HepG2 (cell line): ENCODE data around the gene SBK1. TPM values are rescaled to one million over a fixed set of nuclear protein-coding genes. Genes with fewer than 3 reads are reported as not detected.

Source experiments
- BHLHE40 ChIP-seq: IDR thresholded peaks from 2 replicates; pipeline ENCODE4 v1.6.1; 2011; ENCODE audit warnings: low read length, improper control_type of control experiment
- CHCHD3 ChIP-seq: sonication (generic); formaldehyde crosslinking; IDR thresholded peaks from 2 replicates; pipeline ENCODE4 v1.8.0; 2022; ENCODE audit warnings: mild to moderate bottlenecking, missing genetic modification reagents, moderate library complexity
- CREB1 ChIP-seq, 2 experiments: fragments of 450-650 bp in 1 of 2; IDR thresholded peaks; 2 replicates each; pipeline ENCODE4 v1.6.1; 2016 to 2017; ENCODE audit warnings: control low read depth in 1 of 2, mild to moderate bottlenecking in 1 of 2, missing compliant biosample characterization in 1 of 2, missing genetic modification characterization in 1 of 2
- GABPB1 ChIP-seq: IDR thresholded peaks from 2 replicates; pipeline ENCODE4 v1.6.1; 2016; ENCODE audit warnings: mild to moderate bottlenecking, missing genetic modification reagents, moderate library complexity, missing compliant biosample characterization
- HMGA1 ChIP-seq: sonication (generic); formaldehyde crosslinking; conservative IDR thresholded peaks from 2 replicates; pipeline ENCODE4 v1.4.0; 2020; ENCODE audit warnings: missing genetic modification reagents
- KLF6 ChIP-seq: IDR thresholded peaks from 2 replicates; pipeline ENCODE4 v1.8.0; 2016; ENCODE audit warnings: missing biosample characterization, missing genetic modification reagents
- MXI1 ChIP-seq: IDR thresholded peaks from 3 replicates; pipeline ENCODE4 v1.6.1; 2012; ENCODE audit warnings: low read depth, low read length, inconsistent platforms, borderline replicate concordance
- MZF1 ChIP-seq: sonication (generic); formaldehyde crosslinking; IDR thresholded peaks from 2 replicates; pipeline ENCODE4 v1.8.1; 2023; ENCODE audit warnings: mild to moderate bottlenecking, missing genetic modification reagents, borderline replicate concordance
- NFIB ChIP-seq: sonication (generic); formaldehyde crosslinking; IDR thresholded peaks from 2 replicates; pipeline ENCODE4 v1.9.0; 2021; ENCODE audit warnings: missing genetic modification reagents, mild to moderate bottlenecking, borderline replicate concordance
- PHB2 ChIP-seq: fragments of 450-650 bp; IDR thresholded peaks from 2 replicates; pipeline ENCODE4 v1.6.1; 2018; ENCODE audit not compliant: partially characterized antibody
- RXRB ChIP-seq: IDR thresholded peaks from 2 replicates; pipeline ENCODE4 v1.6.1; 2016; ENCODE audit warnings: borderline replicate concordance, missing genetic modification reagents, missing compliant biosample characterization
- XBP1 ChIP-seq: sonication (generic); formaldehyde crosslinking; IDR thresholded peaks from 2 replicates; pipeline ENCODE4 v1.5.0; 2020; ENCODE audit warnings: missing genetic modification reagents
- ZNF615 ChIP-seq: sonication (generic); formaldehyde crosslinking; IDR thresholded peaks from 2 replicates; pipeline ENCODE4 v1.5.0; 2020; ENCODE audit warnings: mild to moderate bottlenecking, missing genetic modification reagents, borderline replicate concordance
- ZNF660 ChIP-seq: sonication (generic); formaldehyde crosslinking; IDR thresholded peaks from 2 replicates; pipeline ENCODE4 v1.5.1; 2020; ENCODE audit warnings: mild to moderate bottlenecking, low read depth, missing genetic modification reagents, borderline replicate concordance
- polyA plus RNA-seq, 8 experiments: library from polyadenylated mRNA; depleted of rRNA in 3 of 8; stranded (reverse) in 7 of 8; unstranded in 1 of 8; fragments of >200 nt; fragmentation: Illumina TruSeq in 4 of 8; extraction: Trizol in 4 of 8; gene quantifications; 2 replicates each; pipeline versions ENCODE4 v1.2.1 to v1.2.3, GENCODE V29; 2011 to 2016; ENCODE audit warnings: low read depth in 4 of 8, missing spikeins in 1 of 8, mixed read lengths in 1 of 8; ENCODE audit not compliant: insufficient read depth in 1 of 8
- total RNA-seq, 5 experiments: library from RNA; depleted of rRNA; stranded (reverse); fragments of >200 nt; fragmentation: Illumina TruSeq; extraction: Trizol; gene quantifications; 2 replicates each; pipeline ENCODE4 v1.2.3, GENCODE V29; 2016; ENCODE audit warnings: low read depth in 1 of 5
- TF ChIP-seq, protein P1 (sequence below): sonication (generic); formaldehyde crosslinking; conservative IDR thresholded peaks from 2 replicates; pipeline ENCODE4 v1.8.1; 2023; ENCODE audit warnings: missing genetic modification reagents
- TF ChIP-seq, protein P2 (sequence below): sonication (generic); formaldehyde crosslinking; IDR thresholded peaks from 2 replicates; pipeline ENCODE4 v1.5.1; 2020; ENCODE audit warnings: mild to moderate bottlenecking, moderate library complexity, missing genetic modification reagents
- TF ChIP-seq, protein P3 (sequence below), 2 experiments: fragments of 450-650 bp in 1 of 2; sonication (generic) in 1 of 2; formaldehyde crosslinking in 1 of 2; IDR thresholded peaks; 2 replicates each; pipeline versions ENCODE4 v1.6.1 to v1.8.0; 2016 to 2022; ENCODE audit warnings: antibody characterized with exemption in 1 of 2, mild to moderate bottlenecking in 1 of 2, missing genetic modification reagents in 1 of 2

Gene SBK1
- total and polyA plus RNA-seq, 2 of the 13 experiments (the other 11 are each of a cell fraction or from before 2014, with no cell fraction given) = 0.15 to 0.17 TPM

DNA sequence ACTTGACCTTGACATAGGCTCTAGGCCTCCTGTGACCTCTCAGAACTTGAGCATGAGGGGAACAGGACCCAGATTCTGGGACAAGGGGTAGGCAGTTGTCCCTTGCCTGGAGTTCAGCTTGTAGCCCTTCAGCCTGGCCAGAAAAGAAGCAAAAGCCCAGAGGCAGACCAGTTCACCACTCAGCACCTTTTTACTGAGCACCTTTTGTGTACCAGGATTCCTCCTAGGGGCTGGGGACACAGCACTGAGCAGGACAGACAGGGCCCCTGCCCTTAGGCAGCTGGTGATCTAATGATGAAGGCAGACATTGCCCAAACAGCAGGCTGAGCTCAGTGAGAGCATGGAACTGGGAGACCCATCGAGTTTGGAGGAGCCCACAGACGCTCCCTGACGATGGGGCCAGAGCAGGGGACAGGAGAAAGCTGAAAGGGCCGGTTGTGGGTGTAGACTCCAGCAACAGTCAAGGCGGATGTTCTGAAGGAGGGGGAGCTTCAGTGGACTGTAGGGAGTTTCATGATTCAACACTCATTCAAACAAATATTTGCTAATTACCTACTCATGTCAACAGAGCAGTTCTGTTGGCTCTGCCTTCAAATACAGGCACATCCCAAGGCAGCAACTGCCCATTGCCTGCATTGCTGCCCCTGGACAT lies 32.0 kb downstream of the SBK1 start (continued):
- TF ChIP-seq ZNF615 (no peak), XBP1 (CRISPR knock-in tag) (no peak), PHB2 (no peak), KLF6 (CRISPR knock-in tag) (no peak), BHLHE40 (no peak), MXI1 (peak; percentile 39; the same call in 1 of the 3 replicates), CREB1 (IDR thresholded peaks at IDR 0.05) (no peak), CREB1 (CRISPR knock-in tag; IDR thresholded peaks at IDR 0.05) (no peak), CHCHD3 (no peak), RXRB (peak; percentile 59; the same call in 1 of the 2 replicates), ZNF660 (CRISPR knock-in tag) (no peak), NFIB (CRISPR knock-in tag) (no peak), MZF1 (no peak), HMGA1 (no peak), GABPB1 (CRISPR knock-in tag) (no peak)
- TF ChIP-seq, protein P1, sequence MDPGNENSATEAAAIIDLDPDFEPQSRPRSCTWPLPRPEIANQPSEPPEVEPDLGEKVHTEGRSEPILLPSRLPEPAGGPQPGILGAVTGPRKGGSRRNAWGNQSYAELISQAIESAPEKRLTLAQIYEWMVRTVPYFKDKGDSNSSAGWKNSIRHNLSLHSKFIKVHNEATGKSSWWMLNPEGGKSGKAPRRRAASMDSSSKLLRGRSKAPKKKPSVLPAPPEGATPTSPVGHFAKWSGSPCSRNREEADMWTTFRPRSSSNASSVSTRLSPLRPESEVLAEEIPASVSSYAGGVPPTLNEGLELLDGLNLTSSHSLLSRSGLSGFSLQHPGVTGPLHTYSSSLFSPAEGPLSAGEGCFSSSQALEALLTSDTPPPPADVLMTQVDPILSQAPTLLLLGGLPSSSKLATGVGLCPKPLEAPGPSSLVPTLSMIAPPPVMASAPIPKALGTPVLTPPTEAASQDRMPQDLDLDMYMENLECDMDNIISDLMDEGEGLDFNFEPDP = no peak
- TF ChIP-seq, protein P2, sequence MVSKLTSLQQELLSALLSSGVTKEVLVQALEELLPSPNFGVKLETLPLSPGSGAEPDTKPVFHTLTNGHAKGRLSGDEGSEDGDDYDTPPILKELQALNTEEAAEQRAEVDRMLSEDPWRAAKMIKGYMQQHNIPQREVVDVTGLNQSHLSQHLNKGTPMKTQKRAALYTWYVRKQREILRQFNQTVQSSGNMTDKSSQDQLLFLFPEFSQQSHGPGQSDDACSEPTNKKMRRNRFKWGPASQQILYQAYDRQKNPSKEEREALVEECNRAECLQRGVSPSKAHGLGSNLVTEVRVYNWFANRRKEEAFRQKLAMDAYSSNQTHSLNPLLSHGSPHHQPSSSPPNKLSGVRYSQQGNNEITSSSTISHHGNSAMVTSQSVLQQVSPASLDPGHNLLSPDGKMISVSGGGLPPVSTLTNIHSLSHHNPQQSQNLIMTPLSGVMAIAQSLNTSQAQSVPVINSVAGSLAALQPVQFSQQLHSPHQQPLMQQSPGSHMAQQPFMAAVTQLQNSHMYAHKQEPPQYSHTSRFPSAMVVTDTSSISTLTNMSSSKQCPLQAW (CRISPR knock-in tag) = no peak
- TF ChIP-seq, protein P3, sequence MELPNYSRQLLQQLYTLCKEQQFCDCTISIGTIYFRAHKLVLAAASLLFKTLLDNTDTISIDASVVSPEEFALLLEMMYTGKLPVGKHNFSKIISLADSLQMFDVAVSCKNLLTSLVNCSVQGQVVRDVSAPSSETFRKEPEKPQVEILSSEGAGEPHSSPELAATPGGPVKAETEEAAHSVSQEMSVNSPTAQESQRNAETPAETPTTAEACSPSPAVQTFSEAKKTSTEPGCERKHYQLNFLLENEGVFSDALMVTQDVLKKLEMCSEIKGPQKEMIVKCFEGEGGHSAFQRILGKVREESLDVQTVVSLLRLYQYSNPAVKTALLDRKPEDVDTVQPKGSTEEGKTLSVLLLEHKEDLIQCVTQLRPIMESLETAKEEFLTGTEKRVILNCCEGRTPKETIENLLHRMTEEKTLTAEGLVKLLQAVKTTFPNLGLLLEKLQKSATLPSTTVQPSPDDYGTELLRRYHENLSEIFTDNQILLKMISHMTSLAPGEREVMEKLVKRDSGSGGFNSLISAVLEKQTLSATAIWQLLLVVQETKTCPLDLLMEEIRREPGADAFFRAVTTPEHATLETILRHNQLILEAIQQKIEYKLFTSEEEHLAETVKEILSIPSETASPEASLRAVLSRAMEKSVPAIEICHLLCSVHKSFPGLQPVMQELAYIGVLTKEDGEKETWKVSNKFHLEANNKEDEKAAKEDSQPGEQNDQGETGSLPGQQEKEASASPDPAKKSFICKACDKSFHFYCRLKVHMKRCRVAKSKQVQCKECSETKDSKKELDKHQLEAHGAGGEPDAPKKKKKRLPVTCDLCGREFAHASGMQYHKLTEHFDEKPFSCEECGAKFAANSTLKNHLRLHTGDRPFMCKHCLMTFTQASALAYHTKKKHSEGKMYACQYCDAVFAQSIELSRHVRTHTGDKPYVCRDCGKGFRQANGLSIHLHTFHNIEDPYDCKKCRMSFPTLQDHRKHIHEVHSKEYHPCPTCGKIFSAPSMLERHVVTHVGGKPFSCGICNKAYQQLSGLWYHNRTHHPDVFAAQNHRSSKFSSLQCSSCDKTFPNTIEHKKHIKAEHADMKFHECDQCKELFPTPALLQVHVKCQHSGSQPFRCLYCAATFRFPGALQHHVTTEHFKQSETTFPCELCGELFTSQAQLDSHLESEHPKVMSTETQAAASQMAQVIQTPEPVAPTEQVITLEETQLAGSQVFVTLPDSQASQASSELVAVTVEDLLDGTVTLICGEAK (IDR thresholded peaks at IDR 0.05) = no peak
- TF ChIP-seq, protein P3 (CRISPR knock-in tag; IDR thresholded peaks at IDR 0.05) = no peak
